CD4-positive, alpha-beta T cell treated with Interleukin-10 for 1 hour (primary cell): ENCODE data around the gene USP40.

Experiments
- DNase-seq: peaks from one replicate; pipeline ENCODE4 v3.0.0-alpha.2; 2020

USP40 gene

GRCh38 chr2:233492078-233492477, 74.5 kb downstream of the USP40 start:
- DNase-seq, result no peak

GRCh38 chr2:233491326-233491725, 75.3 kb downstream of the USP40 start:
- no peak for DNase-seq

- no peak for DNase-seq
Observed at GRCh38 chr2:233490831-233491230, 75.8 kb downstream of the USP40 start.

- no peak for DNase-seq
Observed at GRCh38 chr2:233489666-233490065, 76.9 kb downstream of the USP40 start.

GRCh38 chr2:233489143-233489542, 77.4 kb downstream of the USP40 start:
- DNase-seq, result no peak

GRCh38 chr2:233487748-233488345, 78.7 kb downstream of the USP40 start:
- no peak for DNase-seq

GRCh38 chr2:233486778-233487552, 79.6 kb downstream of the USP40 start:
- no peak for DNase-seq

GRCh38 chr2:233486357-233486756, 80.2 kb downstream of the USP40 start:
- DNase-seq, result no peak

- no peak for DNase-seq
Observed at GRCh38 chr2:233485726-233486125, 80.9 kb downstream of the USP40 start.

GRCh38 chr2:233482616-233483015, 84.0 kb downstream of the USP40 start:
- DNase-seq, result no peak

GRCh38 chr2:233481368-233482142, 85.0 kb downstream of the USP40 start:
- no peak for DNase-seq

- no peak for DNase-seq
Observed at GRCh38 chr2:233480490-233481202, 85.9 kb downstream of the USP40 start.

GRCh38 chr2:233479616-233480489, 86.7 kb downstream of the USP40 start:
- no peak for DNase-seq

- DNase-seq, result no peak
Observed at GRCh38 chr2:233477548-233478433, 88.8 kb downstream of the USP40 start.

- no peak for DNase-seq
Observed at GRCh38 chr2:233476651-233477547, 89.7 kb downstream of the USP40 start.

GRCh38 chr2:233476063-233476410, 90.5 kb downstream of the USP40 start:
- no peak for DNase-seq

- no peak for DNase-seq
Observed at GRCh38 chr2:233474308-233475160, 92.0 kb downstream of the USP40 start.

- DNase-seq, result no peak
Observed at GRCh38 chr2:233473878-233474277, 92.7 kb downstream of the USP40 start.

GRCh38 chr2:233473386-233473791, 93.2 kb downstream of the USP40 start:
- no peak for DNase-seq
